ENCODE results near the gene SCG5. TPM values are rescaled to one million over a fixed set of nuclear protein-coding genes. Genes with fewer than 3 reads are reported as not detected.

The SCG5 gene
- total and polyA plus RNA-seq, 2 of the 13 experiments (the other 11 are each of a cell fraction or from before 2014, with no cell fraction given) = 2.3 to 3.5 TPM

DNA sequence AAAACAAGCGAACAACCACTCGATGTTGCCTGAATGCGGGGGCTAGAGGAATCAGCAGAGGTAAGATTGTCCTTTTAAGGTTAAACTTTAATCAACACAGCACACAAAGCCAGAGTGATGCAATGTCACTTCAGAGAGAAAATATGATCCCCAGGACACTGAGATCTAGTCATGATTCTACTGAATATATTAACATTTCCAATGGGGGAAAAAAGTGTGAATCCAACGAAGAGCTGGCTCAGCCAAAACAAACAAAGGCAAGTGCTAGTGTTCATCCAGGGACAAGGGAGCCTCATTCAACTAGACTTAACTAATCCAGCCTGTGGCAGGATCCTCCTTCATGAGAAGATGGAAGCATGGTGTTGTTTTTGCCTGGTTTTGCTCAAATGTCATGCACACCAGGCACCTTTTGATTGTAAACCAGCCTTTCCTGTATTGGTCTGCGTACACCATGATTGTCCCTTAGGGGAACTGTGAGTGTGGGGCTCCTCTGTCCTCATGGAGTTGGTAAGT, 35.8 kb downstream of the SCG5 start (continued):
- TF ChIP-seq, protein P1, sequence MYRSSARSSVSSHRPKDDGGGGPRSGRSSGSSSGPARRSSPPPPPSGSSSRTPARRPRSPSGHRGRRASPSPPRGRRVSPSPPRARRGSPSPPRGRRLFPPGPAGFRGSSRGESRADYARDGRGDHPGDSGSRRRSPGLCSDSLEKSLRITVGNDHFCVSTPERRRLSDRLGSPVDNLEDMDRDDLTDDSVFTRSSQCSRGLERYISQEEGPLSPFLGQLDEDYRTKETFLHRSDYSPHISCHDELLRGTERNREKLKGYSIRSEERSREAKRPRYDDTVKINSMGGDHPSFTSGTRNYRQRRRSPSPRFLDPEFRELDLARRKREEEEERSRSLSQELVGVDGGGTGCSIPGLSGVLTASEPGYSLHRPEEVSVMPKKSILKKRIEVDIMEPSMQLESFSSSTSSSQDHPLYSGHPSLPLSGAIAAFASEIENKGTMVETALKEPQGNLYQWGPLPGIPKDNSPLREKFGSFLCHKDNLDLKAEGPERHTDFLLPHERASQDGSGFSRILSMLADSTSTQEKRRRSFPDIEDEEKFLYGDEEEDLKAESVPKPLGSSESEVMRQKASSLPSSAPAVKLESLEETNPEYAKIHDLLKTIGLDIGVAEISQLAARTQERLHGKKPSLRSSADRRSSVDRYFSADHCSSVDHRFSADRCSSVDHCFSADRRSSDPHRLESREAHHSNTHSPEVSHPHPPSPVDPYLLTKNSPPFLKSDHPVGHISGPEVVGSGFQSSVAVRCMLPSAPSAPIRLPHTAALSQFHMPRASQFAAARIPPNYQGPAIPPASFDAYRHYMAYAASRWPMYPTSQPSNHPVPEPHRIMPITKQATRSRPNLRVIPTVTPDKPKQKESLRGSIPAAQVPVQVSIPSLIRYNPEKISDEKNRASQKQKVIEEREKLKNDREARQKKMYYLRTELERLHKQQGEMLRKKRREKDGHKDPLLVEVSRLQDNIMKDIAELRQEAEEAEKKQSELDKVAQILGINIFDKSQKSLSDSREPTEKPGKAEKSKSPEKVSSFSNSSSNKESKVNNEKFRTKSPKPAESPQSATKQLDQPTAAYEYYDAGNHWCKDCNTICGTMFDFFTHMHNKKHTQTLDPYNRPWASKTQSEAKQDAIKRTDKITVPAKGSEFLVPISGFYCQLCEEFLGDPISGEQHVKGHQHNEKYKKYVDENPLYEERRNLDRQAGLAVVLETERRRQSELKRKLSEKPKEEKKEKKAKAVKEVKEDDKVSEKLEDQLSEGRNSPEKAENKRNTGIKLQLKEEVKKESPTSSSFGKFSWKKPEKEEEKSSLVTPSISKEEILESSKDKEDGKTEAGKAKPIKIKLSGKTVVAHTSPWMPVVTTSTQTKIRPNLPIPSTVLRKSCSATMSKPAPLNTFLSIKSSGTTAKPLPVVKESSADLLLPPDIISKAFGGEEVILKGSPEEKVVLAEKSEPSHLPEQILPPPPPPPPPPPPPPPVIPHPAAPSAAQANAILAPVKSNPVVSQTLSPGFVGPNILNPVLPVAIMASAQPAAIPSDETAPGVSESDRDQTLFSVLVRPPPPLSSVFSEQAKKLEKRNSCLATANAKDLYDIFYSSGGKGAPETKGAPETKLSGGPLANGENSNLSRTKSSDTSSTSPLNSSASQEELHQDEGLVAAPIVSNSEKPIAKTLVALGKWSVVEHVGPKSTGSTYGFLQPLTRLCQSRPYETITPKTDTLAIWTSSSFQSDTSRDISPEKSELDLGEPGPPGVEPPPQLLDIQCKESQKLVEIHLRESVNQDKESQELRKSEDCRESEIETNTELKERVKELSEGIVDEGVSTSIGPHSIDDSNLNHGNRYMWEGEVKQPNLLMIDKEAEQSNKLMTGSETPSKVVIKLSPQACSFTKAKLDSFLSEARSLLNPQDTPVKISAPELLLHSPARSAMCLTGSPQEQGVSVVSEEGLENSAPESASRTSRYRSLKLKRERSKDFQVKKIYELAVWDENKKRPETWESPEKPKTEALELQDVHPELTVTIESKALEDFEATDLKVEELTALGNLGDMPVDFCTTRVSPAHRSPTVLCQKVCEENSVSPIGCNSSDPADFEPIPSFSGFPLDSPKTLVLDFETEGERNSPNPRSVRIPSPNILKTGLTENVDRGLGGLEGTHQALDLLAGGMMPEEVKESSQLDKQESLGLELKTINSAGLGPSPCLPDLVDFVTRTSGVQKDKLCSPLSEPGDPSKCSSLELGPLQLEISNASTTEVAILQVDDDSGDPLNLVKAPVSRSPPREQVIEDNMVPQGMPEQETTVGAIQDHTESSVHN (CRISPR knock-in tag; IDR thresholded peaks at IDR 0.05) = no peak
- TF ChIP-seq ZC3H4 (CRISPR knock-in tag; IDR thresholded peaks at IDR 0.05; ENCODE audit: borderline replicate concordance) (no peak), ZNF619 (CRISPR knock-in tag; IDR thresholded peaks at IDR 0.05) (no peak), RARA (CRISPR knock-in tag; IDR thresholded peaks at IDR 0.05) (0 out of 2 replicates have a peak, but pooled peaks have one; percentile 21), LCORL (IDR thresholded peaks at IDR 0.05) (no peak), LCORL (CRISPR knock-in tag; IDR thresholded peaks at IDR 0.05) (peak; percentile 51; the same call in 1 of the 2 replicates), ARNTL (CRISPR knock-in tag; IDR thresholded peaks at IDR 0.05) (no peak), ZSCAN30 (CRISPR knock-in tag; IDR thresholded peaks at IDR 0.05) (no peak), NR2F1 (CRISPR knock-in tag; IDR thresholded peaks at IDR 0.05) (no peak), NR1H2 (CRISPR knock-in tag; IDR thresholded peaks at IDR 0.05; ENCODE audit: borderline replicate concordance, low read depth) (no peak), SRSF4 (IDR thresholded peaks at IDR 0.05; ENCODE audit: low read depth, low read length, poor library complexity, severe bottlenecking) (no peak), CHCHD3 (CRISPR knock-in tag; IDR thresholded peaks at IDR 0.05) (no peak), ZNF383 (CRISPR knock-in tag; IDR thresholded peaks at IDR 0.05; ENCODE audit: borderline replicate concordance) (no peak), WIZ (CRISPR knock-in tag; IDR thresholded peaks at IDR 0.05) (no peak), U2AF2 (IDR thresholded peaks at IDR 0.05; ENCODE audit: low read depth, low read length) (no peak), ZNF703 (CRISPR knock-in tag; IDR thresholded peaks at IDR 0.05; ENCODE audit: borderline replicate concordance) (no peak), NR2F6 (IDR thresholded peaks at IDR 0.05) (0 out of 2 replicates have a peak, but pooled peaks have one; percentile 25), NR2F6 (CRISPR knock-in tag; IDR thresholded peaks at IDR 0.05) (no peak), PTBP1 (IDR thresholded peaks at IDR 0.05; ENCODE audit: low read depth, low read length, poor library complexity, severe bottlenecking) (no peak), ZSCAN12 (CRISPR knock-in tag; IDR thresholded peaks at IDR 0.05) (no peak), ZFP36L1 (CRISPR knock-in tag; IDR thresholded peaks at IDR 0.05) (no peak), ISL2 (CRISPR knock-in tag; IDR thresholded peaks at IDR 0.05) (peak; percentile 79), ZNF17 (CRISPR knock-in tag; IDR thresholded peaks at IDR 0.05) (no peak), ZFY (CRISPR knock-in tag; IDR thresholded peaks at IDR 0.05) (no peak)
